Gastrocnemius medialis (tissue), 4 donors: ENCODE results near the gene TPTE. TPM values are rescaled to one million over a fixed set of nuclear protein-coding genes. Genes with fewer than 3 reads are reported as not detected.
"Not testable (repeated sequence)": the region's sequence is repeated elsewhere in the genome, so short reads cannot be mapped to it uniquely, and the experiment has no call there.

Experiments used
- ATAC-seq, 2 donors: fragments of 150-250 bp; one replicate each; pipeline ENCODE4 v1.9.1; 2016
- DNase-seq, 2 donors: peaks; one replicate each; pipeline ENCODE4 v3.0.0-alpha.2; 2019
- H3K27ac ChIP-seq, 4 donors: fragments of 200-600 bp; sonication (generic); 1 replicate in 1 of 4; 2 replicates in 3 of 4; pipeline ENCODE4 v1.5.1; 2016 to 2018; ENCODE audit warnings: mild to moderate bottlenecking in 2 of 4, moderate library complexity in 1 of 4
- H3K27me3 ChIP-seq, 3 donors: fragments of 200-600 bp; sonication (generic) in 2 of 3; 1 replicate in 1 of 3; 2 replicates in 2 of 3; pipeline versions ENCODE4 v1.5.1 to v1.6.0; 2016 to 2019; ENCODE audit warnings: mild to moderate bottlenecking in 1 of 3, moderate library complexity in 1 of 3
- H3K36me3 ChIP-seq, 2 donors: fragments of 200-600 bp; sonication (generic) in 1 of 2; one replicate each; pipeline ENCODE4 v1.5.1; 2017 to 2018
- H3K4me1 ChIP-seq, 2 donors: fragments of 200-600 bp; sonication (generic) in 1 of 2; one replicate each; pipeline ENCODE4 v1.5.1; 2016 to 2017; ENCODE audit warnings: mild to moderate bottlenecking in 2 of 2
- H3K4me3 ChIP-seq, 4 donors: fragments of 200-600 bp; sonication (generic) in 3 of 4; 1 replicate in 1 of 4; 2 replicates in 3 of 4; pipeline ENCODE4 v1.5.1; 2016 to 2019; ENCODE audit warnings: mild to moderate bottlenecking in 2 of 4
- H3K9me3 ChIP-seq, 3 donors: fragments of 200-600 bp; sonication (generic) in 2 of 3; 1 replicate in 1 of 3; 2 replicates in 2 of 3; pipeline ENCODE4 v1.5.1; 2016 to 2019
- POLR2A ChIP-seq, 2 donors: fragments of 450-650 bp; IDR thresholded peaks; one replicate each; pipeline ENCODE4 v1.6.1; 2017; ENCODE audit warnings: antibody characterized with exemption in 2 of 2, mild to moderate bottlenecking in 2 of 2, moderate library complexity in 2 of 2
- in situ Hi-C, 4 donors: fragments of 200-750 bp; cut with MboI; loops; one replicate each; pipeline versions ENCODE4 v1.15.0 to v1.8.0; 2017; ENCODE audit warnings: low sequenced_read_pairs in 4 of 4
- intact Hi-C: fragments of 100-400 bp; cut with DNase I; formaldehyde crosslinking; loops from one replicate; pipeline ENCODE4 v1.15.1; 2023; ENCODE audit warnings: low total_unique reads
- total RNA-seq, 4 donors: library from RNA; depleted of rRNA; stranded (reverse); fragments of >200 nt; gene quantifications; one replicate each; pipeline versions ENCODE4 v1.1.0 to v1.2.3, GENCODE V29; 2016
- TF ChIP-seq, protein P1 (sequence below), 5 experiments: fragments of 450-650 bp in 3 of 5; fragments of 200-600 bp in 2 of 5; sonication (generic) in 2 of 5; IDR thresholded peaks in 4 of 5; conservative IDR thresholded peaks in 1 of 5; 1 replicate in 4 of 5; 2 replicates in 1 of 5; pipeline ENCODE4 v1.5.1; 2016 to 2019; ENCODE audit warnings: antibody characterized with exemption in 5 of 5, mild to moderate bottlenecking in 3 of 5, moderate library complexity in 3 of 5

TPTE gene
- total RNA-seq, 4 donors from 2014 or later = not detected

DNA sequence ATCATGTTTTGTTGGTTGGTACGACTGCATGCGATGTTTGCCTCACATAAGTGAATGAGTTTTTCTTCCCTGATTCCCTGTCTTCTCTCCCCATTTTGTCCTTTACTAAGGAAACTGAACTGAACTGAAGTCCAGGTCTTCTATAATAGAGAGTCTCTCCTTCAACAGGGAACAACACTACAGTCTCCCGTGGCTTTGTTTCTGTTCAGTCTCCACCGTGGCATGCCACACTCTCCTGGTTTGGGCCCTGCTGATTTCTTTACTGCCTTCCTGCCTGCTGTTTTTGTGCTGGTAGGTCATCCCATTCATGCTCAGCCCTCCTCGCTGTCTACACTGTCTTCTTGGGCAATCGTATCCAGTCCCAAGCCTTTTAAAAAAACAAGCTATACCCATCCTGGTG is 92.9 kb downstream of the TPTE start:
- H3K27ac ChIP-seq, H3K27me3 ChIP-seq, H3K9me3 ChIP-seq, intact Hi-C loops, H3K4me1 ChIP-seq, H3K36me3 ChIP-seq, DNase-seq, H3K4me3 ChIP-seq, in situ Hi-C loops, ATAC-seq: not testable (repeated sequence)

DNA sequence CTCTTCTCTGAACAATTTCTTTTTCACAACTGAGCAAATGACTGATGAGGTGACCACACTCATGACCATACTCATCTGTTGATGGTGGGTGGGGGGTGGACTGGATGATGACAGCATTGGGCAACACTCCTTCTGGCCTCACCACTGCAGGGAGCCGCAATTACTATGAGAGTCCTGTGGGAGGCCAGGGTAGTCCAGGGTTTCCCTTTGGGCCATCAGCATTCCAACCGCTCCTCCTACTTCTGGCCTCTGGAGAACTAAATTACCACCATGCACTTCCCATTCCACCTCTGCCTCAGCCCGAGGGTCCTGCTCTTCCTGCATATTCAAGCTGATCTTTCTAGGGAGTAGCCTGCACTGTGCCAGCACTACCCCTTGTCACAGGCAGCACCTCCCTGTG is 94.7 kb downstream of the TPTE start:
- H3K27ac ChIP-seq, H3K27me3 ChIP-seq, H3K36me3 ChIP-seq, in situ Hi-C loops, ATAC-seq, H3K4me3 ChIP-seq, DNase-seq, intact Hi-C loops, H3K4me1 ChIP-seq, H3K9me3 ChIP-seq: not testable (repeated sequence)

DNA sequence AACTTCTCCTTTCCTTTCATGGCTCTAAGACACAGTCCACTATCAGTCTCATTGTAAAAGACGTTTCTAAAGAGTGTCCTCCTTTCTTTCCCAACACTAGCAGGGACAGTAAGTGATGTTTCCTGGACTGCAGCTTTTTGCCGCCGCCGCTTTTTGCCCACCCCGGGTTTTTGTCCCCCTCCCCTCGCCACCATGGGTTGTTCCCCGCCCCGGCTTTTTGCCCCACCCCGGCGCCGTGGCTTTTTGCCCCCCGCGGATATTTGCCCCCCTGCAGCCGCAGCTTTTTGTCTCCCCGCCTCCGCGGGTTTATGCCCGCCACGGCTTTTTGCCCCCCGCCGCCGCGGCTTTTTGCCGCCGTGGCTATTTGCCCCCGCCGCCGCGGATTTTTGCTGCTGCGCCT is 95.2 kb downstream of the TPTE start:
- H3K27me3 ChIP-seq = no peaks in the 10 kb centered on the region
- H3K9me3 ChIP-seq = no peaks in the 10 kb centered on the region
- H3K36me3 ChIP-seq = no peaks in the 10 kb centered on the region
- no peak for DNase-seq
- TF ChIP-seq, protein P1, sequence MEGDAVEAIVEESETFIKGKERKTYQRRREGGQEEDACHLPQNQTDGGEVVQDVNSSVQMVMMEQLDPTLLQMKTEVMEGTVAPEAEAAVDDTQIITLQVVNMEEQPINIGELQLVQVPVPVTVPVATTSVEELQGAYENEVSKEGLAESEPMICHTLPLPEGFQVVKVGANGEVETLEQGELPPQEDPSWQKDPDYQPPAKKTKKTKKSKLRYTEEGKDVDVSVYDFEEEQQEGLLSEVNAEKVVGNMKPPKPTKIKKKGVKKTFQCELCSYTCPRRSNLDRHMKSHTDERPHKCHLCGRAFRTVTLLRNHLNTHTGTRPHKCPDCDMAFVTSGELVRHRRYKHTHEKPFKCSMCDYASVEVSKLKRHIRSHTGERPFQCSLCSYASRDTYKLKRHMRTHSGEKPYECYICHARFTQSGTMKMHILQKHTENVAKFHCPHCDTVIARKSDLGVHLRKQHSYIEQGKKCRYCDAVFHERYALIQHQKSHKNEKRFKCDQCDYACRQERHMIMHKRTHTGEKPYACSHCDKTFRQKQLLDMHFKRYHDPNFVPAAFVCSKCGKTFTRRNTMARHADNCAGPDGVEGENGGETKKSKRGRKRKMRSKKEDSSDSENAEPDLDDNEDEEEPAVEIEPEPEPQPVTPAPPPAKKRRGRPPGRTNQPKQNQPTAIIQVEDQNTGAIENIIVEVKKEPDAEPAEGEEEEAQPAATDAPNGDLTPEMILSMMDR (IDR thresholded peaks at IDR 0.05 in 4 of 5, conservative IDR thresholded peaks at IDR 0.05 in 1 of 5) = no peak
- no peak overlapping the region for H3K27ac ChIP-seq
- no peaks in the 10 kb centered on the region for H3K4me1 ChIP-seq
- in situ Hi-C loops = no loop called here
- intact Hi-C loops = no loop called here
- no peak overlapping the region for H3K4me3 ChIP-seq
- ATAC-seq = no peak

DNA sequence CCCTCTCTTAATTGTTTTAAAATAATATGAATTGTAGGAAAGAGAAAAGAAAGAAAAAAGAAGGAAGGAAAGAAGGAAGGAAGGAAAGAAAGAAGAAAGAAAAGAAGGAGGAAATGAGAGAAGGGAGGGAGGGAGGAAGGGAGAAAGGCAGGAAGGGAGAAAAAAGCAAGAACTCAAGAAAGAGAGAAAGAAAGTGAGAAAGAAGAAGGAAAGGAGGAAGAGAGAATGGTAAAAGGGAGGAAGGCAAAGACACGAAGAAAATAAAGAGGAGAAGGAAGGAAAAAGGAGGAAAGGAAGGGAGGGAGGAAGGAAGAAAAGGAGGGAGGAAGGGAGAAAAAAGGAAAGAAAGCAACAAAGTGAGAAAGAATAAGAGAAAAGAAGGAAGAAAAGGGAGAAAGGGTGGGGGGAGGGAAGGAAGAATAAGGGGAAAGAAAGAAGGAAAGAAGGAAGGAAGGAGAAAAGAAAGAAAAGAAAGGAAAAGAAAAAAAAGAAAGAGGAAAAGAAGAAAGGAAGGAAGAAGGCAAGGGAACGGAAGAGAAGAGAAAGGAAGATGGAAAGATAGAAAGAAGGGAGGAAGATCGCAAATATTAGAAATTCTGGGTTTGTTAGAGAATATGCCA is 95.9 kb downstream of the TPTE start:
- H3K4me3 ChIP-seq, H3K36me3 ChIP-seq, H3K27ac ChIP-seq, in situ Hi-C loops, H3K27me3 ChIP-seq, H3K4me1 ChIP-seq, intact Hi-C loops, ATAC-seq, H3K9me3 ChIP-seq, DNase-seq: not testable (repeated sequence)

DNA sequence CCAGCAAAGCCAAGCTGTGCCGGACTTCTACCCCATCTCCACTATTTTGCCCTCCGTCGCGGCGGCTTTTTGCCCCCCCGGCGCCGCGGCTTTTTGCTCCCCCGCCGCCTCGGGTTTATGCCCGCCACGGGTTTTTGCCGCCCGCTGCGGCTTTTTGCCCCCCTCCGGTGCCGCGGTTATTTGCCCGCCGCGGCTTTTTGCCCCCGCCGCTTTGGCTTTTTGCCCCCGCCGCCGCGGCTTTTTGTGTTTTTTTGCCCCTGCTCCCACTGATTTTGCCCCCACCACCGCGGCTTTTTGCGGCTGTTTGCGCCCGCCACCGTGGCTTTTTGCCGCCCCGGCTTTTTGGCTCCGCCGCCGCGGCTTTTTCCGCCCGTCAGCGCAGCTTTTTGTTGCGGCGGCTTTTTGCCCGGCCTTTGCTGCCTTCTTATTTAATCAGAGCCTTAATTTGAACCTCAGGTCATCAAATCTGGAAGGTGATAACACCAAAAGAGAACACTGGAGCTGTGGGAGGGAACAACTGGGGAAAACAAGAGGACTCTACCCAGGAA is 106.0 kb downstream of the TPTE start:
- no peaks in the 10 kb centered on the region for H3K9me3 ChIP-seq
- no peak overlapping the region for H3K27ac ChIP-seq
- no peaks in the 10 kb centered on the region for H3K4me1 ChIP-seq
- TF ChIP-seq POLR2A (IDR thresholded peaks at IDR 0.05) = no peak
- TF ChIP-seq, protein P1 (IDR thresholded peaks at IDR 0.05 in 4 of 5, conservative IDR thresholded peaks at IDR 0.05 in 1 of 5) = no peak
- no peaks in the 10 kb centered on the region for H3K27me3 ChIP-seq
- ATAC-seq (no peak), DNase-seq (no peak)
- intact Hi-C loops (no loop called here), in situ Hi-C loops (no loop called here)
- H3K4me3 ChIP-seq = no peak overlapping the region
- no peaks in the 10 kb centered on the region for H3K36me3 ChIP-seq

DNA sequence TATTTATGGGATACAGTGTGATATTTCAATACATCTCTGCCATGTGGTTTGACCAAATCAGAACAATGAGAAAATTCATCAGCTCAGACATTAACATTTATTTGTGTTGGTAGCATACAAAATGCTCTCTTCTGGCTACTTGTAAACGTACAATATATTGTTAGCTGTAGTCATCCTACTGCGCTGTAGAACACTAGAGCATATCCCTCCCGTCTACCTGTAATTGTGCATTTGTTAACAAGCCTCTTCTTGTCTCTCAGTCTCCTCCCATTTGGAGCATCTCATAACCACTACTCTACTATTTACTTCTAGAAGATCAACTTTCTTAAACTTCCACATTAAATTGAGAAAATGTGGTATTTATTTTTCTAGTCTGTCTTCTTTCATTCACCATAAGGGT is 107.9 kb downstream of the TPTE start:
- H3K4me1 ChIP-seq, DNase-seq, H3K27me3 ChIP-seq, H3K9me3 ChIP-seq, intact Hi-C loops, in situ Hi-C loops, H3K36me3 ChIP-seq, ATAC-seq, H3K4me3 ChIP-seq, H3K27ac ChIP-seq: not testable (repeated sequence)

DNA sequence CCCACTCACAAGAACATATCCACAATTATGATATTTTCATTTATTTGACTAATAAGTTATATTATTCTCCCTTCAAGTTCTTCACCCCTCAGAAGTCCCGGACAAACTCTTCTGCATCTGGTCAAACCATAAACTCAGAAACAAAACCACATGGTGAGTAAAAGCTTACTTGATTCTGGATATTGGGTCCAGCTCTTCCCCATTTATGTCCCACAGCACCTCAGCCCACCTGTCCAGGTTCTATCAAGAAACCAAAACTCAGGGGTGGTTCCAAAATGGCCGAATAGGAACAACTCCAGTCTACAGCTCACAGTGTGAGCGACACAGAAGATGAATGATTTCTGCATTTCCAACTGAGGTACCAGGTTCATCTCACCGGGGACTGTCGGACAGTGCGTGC is 109.4 kb downstream of the TPTE start:
- H3K27me3 ChIP-seq, H3K27ac ChIP-seq, H3K9me3 ChIP-seq, DNase-seq, H3K36me3 ChIP-seq, ATAC-seq, H3K4me1 ChIP-seq, intact Hi-C loops, H3K4me3 ChIP-seq: not testable (repeated sequence)
- in situ Hi-C loops = loop anchor here in 1 of 4 donors (10.0 kb wide), 1 partner anchor 56 kb away; no protein-coding TSS in a partner anchor

DNA sequence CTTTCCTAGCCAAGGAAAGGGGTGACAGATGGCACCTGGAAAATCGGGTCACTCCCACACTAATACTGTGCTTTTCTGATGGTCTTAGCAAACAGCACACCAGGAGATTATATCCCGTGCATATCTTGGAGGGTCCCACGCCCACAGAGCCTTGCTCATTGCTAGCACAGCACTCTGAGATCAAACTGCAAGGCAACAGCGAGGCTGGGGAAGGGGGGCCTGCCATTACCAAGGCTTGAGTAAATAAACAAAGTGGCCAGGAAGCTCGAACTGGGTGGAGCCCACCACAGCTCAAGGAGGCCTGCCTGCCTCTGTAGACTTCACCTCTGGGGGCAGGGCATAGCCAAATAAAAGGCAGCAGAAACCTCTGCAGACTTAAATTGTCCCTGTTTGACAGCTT is 109.9 kb downstream of the TPTE start:
- H3K4me1 ChIP-seq, H3K27ac ChIP-seq, H3K9me3 ChIP-seq, intact Hi-C loops, ATAC-seq, DNase-seq, H3K36me3 ChIP-seq, H3K4me3 ChIP-seq, H3K27me3 ChIP-seq: not testable (repeated sequence)
- in situ Hi-C loops = loop anchor here in 1 of 4 donors (10.0 kb wide), 1 partner anchor 57 kb away; no protein-coding TSS in a partner anchor

DNA sequence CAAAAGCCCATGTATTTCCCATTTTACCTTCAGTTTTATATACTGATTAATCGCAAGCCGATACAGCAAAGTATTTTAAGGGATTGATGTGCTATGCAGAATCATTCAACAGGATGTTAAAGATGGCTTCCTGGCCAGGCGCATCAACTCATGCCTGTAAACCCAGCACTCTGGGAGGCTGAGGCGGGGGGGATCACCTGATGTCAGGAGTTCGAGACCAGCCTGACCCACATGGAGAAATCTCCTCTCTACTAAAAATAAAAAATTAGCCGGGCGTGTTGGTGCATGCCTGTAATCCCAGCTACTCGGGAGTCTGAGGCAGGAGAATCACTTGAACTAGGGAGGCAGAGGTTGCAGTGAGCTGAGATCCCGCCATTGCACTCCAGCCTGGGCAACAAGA is 116.8 kb downstream of the TPTE start:
- H3K27ac ChIP-seq, H3K4me1 ChIP-seq, H3K4me3 ChIP-seq, intact Hi-C loops, DNase-seq, H3K27me3 ChIP-seq, H3K36me3 ChIP-seq, H3K9me3 ChIP-seq: not testable (repeated sequence)
- in situ Hi-C loops = loop anchor here in 1 of 4 donors (10.0 kb wide), 1 partner anchor 63 kb away; no protein-coding TSS in a partner anchor
- ATAC-seq = peak in 1 of 2 donors; percentile 16
